ENCODE results near the gene AOPEP. TPM values are rescaled to one million over a fixed set of nuclear protein-coding genes. Genes with fewer than 3 reads are reported as not detected.

AOPEP gene
- polyA plus RNA-seq, 1 donor from 2014 or later: 10.0 TPM

GRCh38 chr9:95001720-95002119 lies 275.2 kb downstream of the AOPEP start:
- H3K79me2 ChIP-seq (replicated peaks; ENCODE audit: insufficient read depth, low read length): no peaks in the 10 kb centered on the region
- H3K27ac ChIP-seq (ENCODE audit: low read length): no peak overlapping the region
- no peaks in the 10 kb centered on the region for H3K9me3 ChIP-seq (ENCODE audit: low read length)
- H4K20me1 ChIP-seq (ENCODE audit: insufficient read depth): no peaks in the 10 kb centered on the region
- H3F3A ChIP-seq (ENCODE audit: insufficient read depth, low read length, poor library complexity, severe bottlenecking): no peaks in the 10 kb centered on the region
- H3K4me2 ChIP-seq (ENCODE audit: low read length): no peak overlapping the region
- no peak overlapping the region for H2AFZ ChIP-seq (ENCODE audit: low read depth, low read length)
- no peaks in the 10 kb centered on the region for H3K36me3 ChIP-seq (ENCODE audit: insufficient read depth, low read length)
- no peaks in the 10 kb centered on the region for H3K9me2 ChIP-seq (ENCODE audit: insufficient read depth, low read length)
- H3K4me3 ChIP-seq (ENCODE audit: low read length): no peak overlapping the region
- no peak overlapping the region for H3K9ac ChIP-seq (ENCODE audit: low read length)
- peaks cover 22% of the 10 kb centered on the region for H3K27me3 ChIP-seq (ENCODE audit: insufficient read depth, low read depth, low read length)
- TF ChIP-seq EP300 (conservative IDR thresholded peaks at IDR 0.05; ENCODE audit: poor library complexity, severe bottlenecking) (no peak), TAF1 (IDR thresholded peaks at IDR 0.05; ENCODE audit: low read depth) (no peak), SMC3 (conservative IDR thresholded peaks at IDR 0.05; ENCODE audit: poor library complexity) (no peak), EZH2 (IDR thresholded peaks at IDR 0.05; ENCODE audit: borderline replicate concordance, insufficient read depth, low read length, poor library complexity, severe bottlenecking) (no peak), POLR2AphosphoS5 (IDR thresholded peaks at IDR 0.05) (no peak), RAD21 (conservative IDR thresholded peaks at IDR 0.05) (no peak), MXI1 (conservative IDR thresholded peaks at IDR 0.05; ENCODE audit: poor library complexity, severe bottlenecking) (no peak)
- TF ChIP-seq, protein P1, sequence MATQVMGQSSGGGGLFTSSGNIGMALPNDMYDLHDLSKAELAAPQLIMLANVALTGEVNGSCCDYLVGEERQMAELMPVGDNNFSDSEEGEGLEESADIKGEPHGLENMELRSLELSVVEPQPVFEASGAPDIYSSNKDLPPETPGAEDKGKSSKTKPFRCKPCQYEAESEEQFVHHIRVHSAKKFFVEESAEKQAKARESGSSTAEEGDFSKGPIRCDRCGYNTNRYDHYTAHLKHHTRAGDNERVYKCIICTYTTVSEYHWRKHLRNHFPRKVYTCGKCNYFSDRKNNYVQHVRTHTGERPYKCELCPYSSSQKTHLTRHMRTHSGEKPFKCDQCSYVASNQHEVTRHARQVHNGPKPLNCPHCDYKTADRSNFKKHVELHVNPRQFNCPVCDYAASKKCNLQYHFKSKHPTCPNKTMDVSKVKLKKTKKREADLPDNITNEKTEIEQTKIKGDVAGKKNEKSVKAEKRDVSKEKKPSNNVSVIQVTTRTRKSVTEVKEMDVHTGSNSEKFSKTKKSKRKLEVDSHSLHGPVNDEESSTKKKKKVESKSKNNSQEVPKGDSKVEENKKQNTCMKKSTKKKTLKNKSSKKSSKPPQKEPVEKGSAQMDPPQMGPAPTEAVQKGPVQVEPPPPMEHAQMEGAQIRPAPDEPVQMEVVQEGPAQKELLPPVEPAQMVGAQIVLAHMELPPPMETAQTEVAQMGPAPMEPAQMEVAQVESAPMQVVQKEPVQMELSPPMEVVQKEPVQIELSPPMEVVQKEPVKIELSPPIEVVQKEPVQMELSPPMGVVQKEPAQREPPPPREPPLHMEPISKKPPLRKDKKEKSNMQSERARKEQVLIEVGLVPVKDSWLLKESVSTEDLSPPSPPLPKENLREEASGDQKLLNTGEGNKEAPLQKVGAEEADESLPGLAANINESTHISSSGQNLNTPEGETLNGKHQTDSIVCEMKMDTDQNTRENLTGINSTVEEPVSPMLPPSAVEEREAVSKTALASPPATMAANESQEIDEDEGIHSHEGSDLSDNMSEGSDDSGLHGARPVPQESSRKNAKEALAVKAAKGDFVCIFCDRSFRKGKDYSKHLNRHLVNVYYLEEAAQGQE (IDR thresholded peaks at IDR 0.05; ENCODE audit: borderline replicate concordance): no peak

- Histone ChIP-seq H3K79me2 (replicated peaks; ENCODE audit: insufficient read depth, low read length) (no peaks in the 10 kb centered on the region), H4K20me1 (ENCODE audit: insufficient read depth) (no peaks in the 10 kb centered on the region), H3K4me3 (ENCODE audit: low read length) (peak overlapping the region; percentile 77), H3K9me2 (ENCODE audit: insufficient read depth, low read length) (no peaks in the 10 kb centered on the region), H3K27me3 (ENCODE audit: insufficient read depth, low read depth, low read length) (peaks cover 22% of the 10 kb centered on the region), H3K9me3 (ENCODE audit: low read length) (no peaks in the 10 kb centered on the region), H3K36me3 (ENCODE audit: insufficient read depth, low read length) (no peaks in the 10 kb centered on the region), H3K27ac (ENCODE audit: low read length) (no peak overlapping the region), H2AFZ (ENCODE audit: low read depth, low read length) (no peak overlapping the region), H3K9ac (ENCODE audit: low read length) (peak overlapping the region; percentile 44), H3K4me2 (ENCODE audit: low read length) (peak overlapping the region; percentile 45), H3F3A (ENCODE audit: insufficient read depth, low read length, poor library complexity, severe bottlenecking) (no peaks in the 10 kb centered on the region)
- TF ChIP-seq EP300 (conservative IDR thresholded peaks at IDR 0.05; ENCODE audit: poor library complexity, severe bottlenecking) (no peak), POLR2AphosphoS5 (IDR thresholded peaks at IDR 0.05) (no peak)
Measured at GRCh38 chr9:95003689-95004410, 277.4 kb downstream of the AOPEP start.

DNA sequence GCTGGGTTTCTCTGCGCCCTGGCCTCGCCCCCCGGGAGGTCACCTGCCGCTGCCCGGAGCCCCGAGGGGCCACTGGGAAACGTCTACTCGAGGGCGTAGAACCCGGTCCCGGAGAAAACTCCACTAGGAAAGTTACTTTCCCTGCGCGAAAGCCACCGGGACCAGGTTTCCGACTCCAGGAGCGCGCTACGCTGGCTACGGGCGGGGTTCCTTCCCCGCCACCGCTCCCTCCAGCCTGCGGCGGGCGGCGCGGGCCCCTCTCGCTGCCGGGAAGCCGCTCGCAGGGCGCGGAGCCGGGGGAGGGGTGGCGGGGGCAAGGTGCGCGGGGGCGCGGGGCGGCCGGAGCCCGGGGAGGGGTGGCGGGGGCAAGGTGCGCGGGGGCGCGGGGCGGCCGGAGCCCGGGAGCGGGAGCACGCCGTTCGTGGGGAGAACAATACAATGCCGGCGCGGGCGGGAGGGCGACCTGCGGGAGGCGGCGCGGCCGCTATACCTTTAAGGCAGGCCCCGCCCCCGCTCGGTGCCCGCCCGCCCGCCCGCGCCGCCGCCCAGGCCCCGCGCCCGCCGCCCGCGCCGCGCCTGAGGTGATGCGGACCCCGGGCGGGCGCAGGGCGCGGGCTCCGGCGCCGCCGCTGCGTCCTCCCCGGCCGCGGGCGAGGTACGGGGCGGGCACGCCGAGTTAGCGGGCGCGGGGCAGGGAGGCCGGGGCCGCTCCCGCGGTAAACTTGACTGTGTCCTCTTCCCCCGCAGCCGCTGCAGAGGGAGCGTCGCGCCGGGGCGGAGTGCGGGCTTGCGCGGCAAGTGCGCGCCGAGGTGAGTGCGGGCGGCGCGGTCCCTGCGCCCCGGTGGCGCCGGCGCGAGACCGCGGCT lies 278.1 kb downstream of the AOPEP start:
- peak overlapping the region; percentile 45 for H3K4me2 ChIP-seq (ENCODE audit: low read length)
- H3F3A ChIP-seq (ENCODE audit: insufficient read depth, low read length, poor library complexity, severe bottlenecking): no peaks in the 10 kb centered on the region
- H3K9me3 ChIP-seq (ENCODE audit: low read length): no peaks in the 10 kb centered on the region
- TF ChIP-seq TAF1 (IDR thresholded peaks at IDR 0.05; ENCODE audit: low read depth) (no peak), MXI1 (conservative IDR thresholded peaks at IDR 0.05; ENCODE audit: poor library complexity, severe bottlenecking) (peak; percentile 47), EZH2 (IDR thresholded peaks at IDR 0.05; ENCODE audit: borderline replicate concordance, insufficient read depth, low read length, poor library complexity, severe bottlenecking) (no peak), SMC3 (conservative IDR thresholded peaks at IDR 0.05; ENCODE audit: poor library complexity) (peak; percentile 43), EP300 (conservative IDR thresholded peaks at IDR 0.05; ENCODE audit: poor library complexity, severe bottlenecking) (peak; percentile 35)
- TF ChIP-seq, protein P2, sequence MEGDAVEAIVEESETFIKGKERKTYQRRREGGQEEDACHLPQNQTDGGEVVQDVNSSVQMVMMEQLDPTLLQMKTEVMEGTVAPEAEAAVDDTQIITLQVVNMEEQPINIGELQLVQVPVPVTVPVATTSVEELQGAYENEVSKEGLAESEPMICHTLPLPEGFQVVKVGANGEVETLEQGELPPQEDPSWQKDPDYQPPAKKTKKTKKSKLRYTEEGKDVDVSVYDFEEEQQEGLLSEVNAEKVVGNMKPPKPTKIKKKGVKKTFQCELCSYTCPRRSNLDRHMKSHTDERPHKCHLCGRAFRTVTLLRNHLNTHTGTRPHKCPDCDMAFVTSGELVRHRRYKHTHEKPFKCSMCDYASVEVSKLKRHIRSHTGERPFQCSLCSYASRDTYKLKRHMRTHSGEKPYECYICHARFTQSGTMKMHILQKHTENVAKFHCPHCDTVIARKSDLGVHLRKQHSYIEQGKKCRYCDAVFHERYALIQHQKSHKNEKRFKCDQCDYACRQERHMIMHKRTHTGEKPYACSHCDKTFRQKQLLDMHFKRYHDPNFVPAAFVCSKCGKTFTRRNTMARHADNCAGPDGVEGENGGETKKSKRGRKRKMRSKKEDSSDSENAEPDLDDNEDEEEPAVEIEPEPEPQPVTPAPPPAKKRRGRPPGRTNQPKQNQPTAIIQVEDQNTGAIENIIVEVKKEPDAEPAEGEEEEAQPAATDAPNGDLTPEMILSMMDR (IDR thresholded peaks at IDR 0.05; ENCODE audit: poor library complexity, severe bottlenecking): no peak
- H3K9me2 ChIP-seq (ENCODE audit: insufficient read depth, low read length): no peaks in the 10 kb centered on the region
- H4K20me1 ChIP-seq (ENCODE audit: insufficient read depth): no peaks in the 10 kb centered on the region
- peak overlapping the region; percentile 67 for H3K9ac ChIP-seq (ENCODE audit: low read length)
- H3K79me2 ChIP-seq (replicated peaks; ENCODE audit: insufficient read depth, low read length): no peaks in the 10 kb centered on the region
- no peaks in the 10 kb centered on the region for H3K36me3 ChIP-seq (ENCODE audit: insufficient read depth, low read length)
- H3K27ac ChIP-seq (ENCODE audit: low read length): no peak overlapping the region
- H3K27me3 ChIP-seq (ENCODE audit: insufficient read depth, low read depth, low read length): peaks cover 22% of the 10 kb centered on the region
- peak overlapping the region; percentile 77 for H3K4me3 ChIP-seq (ENCODE audit: low read length)
- H2AFZ ChIP-seq (ENCODE audit: low read depth, low read length): no peak overlapping the region
